NCI-H460 (cell line): ENCODE measurements around the gene CACNA1A. TPM values are rescaled to one million over a fixed set of nuclear protein-coding genes. Genes with fewer than 3 reads are reported as not detected.
"Not testable (repeated sequence)": the region's sequence is repeated elsewhere in the genome, so short reads cannot be mapped to it uniquely, and the experiment has no call there.

Experiments
- DNase-seq: peaks from one replicate; pipeline ENCODE4 v3.0.0-alpha.2; 2016; ENCODE audit warnings: low read depth; ENCODE audit errors: extremely low read depth
- total RNA-seq: library from RNA; depleted of rRNA; stranded (reverse); fragments of >200 nt; shearing (Covaris generic); gene quantifications from 2 replicates; pipeline ENCODE4 v1.2.3, GENCODE V29; 2014

CACNA1A gene
- total RNA-seq, 1 experiment from 2014 or later, result not detected

- DNase-seq, result peak; percentile 15
Observed at GRCh38 chr19:13366529-13367143, 139.6 kb downstream of the CACNA1A start.

GRCh38 chr19:13363954-13364353 is 142.3 kb downstream of the CACNA1A start:
- DNase-seq, result no peak

GRCh38 chr19:13363245-13363644 is 143.0 kb downstream of the CACNA1A start:
- DNase-seq, result no peak

- DNase-seq, result no peak
Observed at GRCh38 chr19:13362668-13363067, 143.6 kb downstream of the CACNA1A start.

- DNase-seq, result not testable (repeated sequence)
Observed at GRCh38 chr19:13361726-13362125, 144.6 kb downstream of the CACNA1A start.

- no peak for DNase-seq
Observed at GRCh38 chr19:13356686-13357280, 149.5 kb downstream of the CACNA1A start.

GRCh38 chr19:13356185-13356584 is 150.1 kb downstream of the CACNA1A start:
- no peak for DNase-seq

GRCh38 chr19:13355356-13355755 is 150.9 kb downstream of the CACNA1A start:
- DNase-seq, result no peak

GRCh38 chr19:13353625-13354024 is 152.7 kb downstream of the CACNA1A start:
- no peak for DNase-seq

- DNase-seq, result no peak
Observed at GRCh38 chr19:13350759-13351158, 155.5 kb downstream of the CACNA1A start.

GRCh38 chr19:13350072-13350471 is 156.2 kb downstream of the CACNA1A start:
- DNase-seq, result no peak

- DNase-seq, result no peak
Observed at GRCh38 chr19:13347367-13347766, 158.9 kb downstream of the CACNA1A start.

GRCh38 chr19:13343514-13343913 is 162.8 kb downstream of the CACNA1A start:
- no peak for DNase-seq

- no peak for DNase-seq
Observed at GRCh38 chr19:13342672-13343071, 163.6 kb downstream of the CACNA1A start.

- no peak for DNase-seq
Observed at GRCh38 chr19:13339869-13340268, 166.4 kb downstream of the CACNA1A start.

- DNase-seq, result no peak
Observed at GRCh38 chr19:13337181-13337580, 169.1 kb downstream of the CACNA1A start.

- DNase-seq, result no peak
Observed at GRCh38 chr19:13334801-13335481, 171.3 kb downstream of the CACNA1A start.

GRCh38 chr19:13330285-13330684 is 176.0 kb downstream of the CACNA1A start:
- DNase-seq, result no peak

GRCh38 chr19:13329766-13330165 is 176.5 kb downstream of the CACNA1A start:
- no peak for DNase-seq

GRCh38 chr19:13328241-13328640 is 178.0 kb downstream of the CACNA1A start:
- no peak for DNase-seq

- DNase-seq, result no peak
Observed at GRCh38 chr19:13319526-13319925, 186.8 kb downstream of the CACNA1A start.

- no peak for DNase-seq
Observed at GRCh38 chr19:13318190-13318589, 188.1 kb downstream of the CACNA1A start.
